Lung microvascular endothelial cell (primary cell): ENCODE measurements around the gene LGALSL. TPM values are rescaled to one million over a fixed set of nuclear protein-coding genes. Genes with fewer than 3 reads are reported as not detected.

Experiments used
- DNase-seq, 2 donors: peaks; one replicate each; pipeline versions ENCODE4 v3.0.0 to v3.0.0-alpha.2; 2010; ENCODE audit warnings: low read depth in 2 of 2
- total RNA-seq: library from RNA; depleted of rRNA; stranded (reverse); fragments of >200 nt; gene quantifications from 2 replicates; pipeline ENCODE4 v1.2.1, GENCODE V29; 2014

LGALSL gene
- total RNA-seq, 1 donor from 2014 or later = 2.6 TPM

GRCh38 chr2:64492821-64493220 is 38.9 kb downstream of the LGALSL start:
- DNase-seq = peak in 1 of 2 donors; percentile 55

GRCh38 chr2:64493788-64494187 is 39.8 kb downstream of the LGALSL start:
- DNase-seq = no peak

- no peak for DNase-seq
Observed at GRCh38 chr2:64498438-64498837, 44.5 kb downstream of the LGALSL start.

- DNase-seq = no peak
Observed at GRCh38 chr2:64500549-64500948, 46.6 kb downstream of the LGALSL start.

- DNase-seq = no peak
Observed at GRCh38 chr2:64501946-64502345, 48.0 kb downstream of the LGALSL start.

GRCh38 chr2:64502860-64503259 is 48.9 kb downstream of the LGALSL start:
- DNase-seq = no peak

GRCh38 chr2:64504774-64505720 is 51.1 kb downstream of the LGALSL start:
- DNase-seq = no peak

- DNase-seq = no peak
Observed at GRCh38 chr2:64506686-64507085, 52.7 kb downstream of the LGALSL start.

Other genes with a start within 250 kb of the LGALSL start
- gene AFTPH, start 70.2 kb downstream of the LGALSL start, total RNA-seq = 23.8 and 35.5 TPM in 2 replicates
- gene SERTAD2, start 199.8 kb downstream of the LGALSL start, total RNA-seq = 3.3 and 6.2 TPM in 2 replicates